WERI-Rb-1 (cell line): Measurements from ENCODE around the gene GMDS.

ENCODE experiments used
- DNase-seq: peaks from one replicate; pipeline ENCODE4 v3.0.0-alpha.2; 2020
- H3K27ac ChIP-seq: fragments of 250-450 bp; sonication (Bioruptor Pico); 2 replicates; pipeline ENCODE4 v1.5.1; 2020; ENCODE audit warnings: mild to moderate bottlenecking, moderate library complexity
- H3K27me3 ChIP-seq: fragments of 250-450 bp; sonication (Bioruptor Pico); 2 replicates; pipeline ENCODE4 v1.5.1; 2021; ENCODE audit warnings: mild to moderate bottlenecking, low read depth, moderate library complexity; ENCODE audit not compliant: insufficient read depth, severe bottlenecking
- H3K36me3 ChIP-seq: fragments of 250-450 bp; sonication (Bioruptor Pico); 2 replicates; pipeline ENCODE4 v1.5.1; 2020; ENCODE audit warnings: mild to moderate bottlenecking, moderate library complexity
- H3K4me3 ChIP-seq: 2 replicates; pipeline ENCODE4 v1.5.1; 2011; ENCODE audit warnings: low read depth, mild to moderate bottlenecking, control low read depth, low read length
- H3K9me3 ChIP-seq: fragments of 250-450 bp; sonication (Bioruptor Pico); 2 replicates; pipeline ENCODE4 v1.5.1; 2021; ENCODE audit warnings: mild to moderate bottlenecking, moderate library complexity; ENCODE audit not compliant: severe bottlenecking
- CTCF ChIP-seq: IDR thresholded peaks from 2 replicates; pipeline ENCODE4 v1.5.1; 2011; ENCODE audit warnings: low read depth, mild to moderate bottlenecking, control low read depth, inconsistent platforms, low read length

Gene GMDS

GRCh38 chr6:2029130-2029794, 216.1 kb downstream of the GMDS start:
- Histone ChIP-seq H3K4me3 (no peak overlapping the region), H3K27ac (no peak overlapping the region), H3K9me3 (no peaks in the 10 kb centered on the region), H3K27me3 (no peaks in the 10 kb centered on the region), H3K36me3 (no peaks in the 10 kb centered on the region)
- DNase-seq = no peak
- TF ChIP-seq CTCF = no peak

- DNase-seq = no peak
Observed at GRCh38 chr6:2028457-2029038, 216.9 kb downstream of the GMDS start.

GRCh38 chr6:2026133-2026532, 219.3 kb downstream of the GMDS start:
- no peak overlapping the region for H3K27ac ChIP-seq
- TF ChIP-seq CTCF = no peak
- H3K36me3 ChIP-seq = no peaks in the 10 kb centered on the region

More at GRCh38 chr6:2028457-2029038, 216.9 kb downstream of the GMDS start:
- H3K9me3 ChIP-seq = no peaks in the 10 kb centered on the region
- no peaks in the 10 kb centered on the region for H3K36me3 ChIP-seq
- H3K27ac ChIP-seq = no peak overlapping the region
- no peak for TF ChIP-seq CTCF
- no peaks in the 10 kb centered on the region for H3K27me3 ChIP-seq
- H3K4me3 ChIP-seq = no peak overlapping the region

GRCh38 chr6:2021713-2022125, 223.7 kb downstream of the GMDS start:
- H3K36me3 ChIP-seq = no peaks in the 10 kb centered on the region
- TF ChIP-seq CTCF = no peak
- DNase-seq = no peak
- H3K27ac ChIP-seq = no peak overlapping the region
- H3K9me3 ChIP-seq = no peaks in the 10 kb centered on the region
- no peaks in the 10 kb centered on the region for H3K27me3 ChIP-seq
- no peak overlapping the region for H3K4me3 ChIP-seq

More at GRCh38 chr6:2026133-2026532, 219.3 kb downstream of the GMDS start:
- no peak for DNase-seq
- no peak overlapping the region for H3K4me3 ChIP-seq
- no peaks in the 10 kb centered on the region for H3K27me3 ChIP-seq
- no peaks in the 10 kb centered on the region for H3K9me3 ChIP-seq

- no peaks in the 10 kb centered on the region for H3K9me3 ChIP-seq
- H3K4me3 ChIP-seq = no peak overlapping the region
- TF ChIP-seq CTCF = no peak
- no peaks in the 10 kb centered on the region for H3K36me3 ChIP-seq
- DNase-seq = no peak
- H3K27ac ChIP-seq = no peak overlapping the region
- H3K27me3 ChIP-seq = no peaks in the 10 kb centered on the region
Observed at GRCh38 chr6:2020909-2021308, 224.5 kb downstream of the GMDS start.
